ENCODE data around the gene E2F2.

- TF ChIP-seq PAF1 (CRISPR knock-in tag; IDR thresholded peaks at IDR 0.05) (no peak), PBX3 (CRISPR knock-in tag; IDR thresholded peaks at IDR 0.05; ENCODE audit: borderline replicate concordance) (no peak), SMC3 (IDR thresholded peaks at IDR 0.05; ENCODE audit: low read length) (no peak), MXD3 (CRISPR knock-in tag; IDR thresholded peaks at IDR 0.05) (no peak), HMGXB4 (CRISPR knock-in tag; IDR thresholded peaks at IDR 0.05; ENCODE audit: borderline replicate concordance in 1 of 2, low read depth in 1 of 2) (no peak)
- TF ChIP-seq, protein P1, sequence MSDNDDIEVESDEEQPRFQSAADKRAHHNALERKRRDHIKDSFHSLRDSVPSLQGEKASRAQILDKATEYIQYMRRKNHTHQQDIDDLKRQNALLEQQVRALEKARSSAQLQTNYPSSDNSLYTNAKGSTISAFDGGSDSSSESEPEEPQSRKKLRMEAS (IDR thresholded peaks at IDR 0.05): no peak
Observed at GRCh38 chr1:23506376-23507107, 24.5 kb downstream of the E2F2 start.

Data from HepG2 (cell line).